GM18505 (cell line): ENCODE results near the gene PAX9.
"Not testable (repeated sequence)": the region's sequence is repeated elsewhere in the genome, so short reads cannot be mapped to it uniquely, and the experiment has no call there.

Experiments used
- ATAC-seq: cut with Tn5 transposase; IDR thresholded peaks from one replicate; pipeline ENCODE4 v1.9.1; 2021; ENCODE audit not compliant: unreplicated experiment
- POLR2A ChIP-seq: IDR thresholded peaks from 4 replicates; pipeline ENCODE4 v1.6.1; 2011; ENCODE audit warnings: borderline replicate concordance; ENCODE audit not compliant: insufficient read depth, insufficient read length; ENCODE audit errors: extremely low read depth

The PAX9 gene

GRCh38 chr14:36671149-36671548, 9.5 kb downstream of the PAX9 start:
- ATAC-seq: no peak

GRCh38 chr14:36672095-36672494, 10.4 kb downstream of the PAX9 start:
- TF ChIP-seq POLR2A: no peak
- no peak for ATAC-seq

More at GRCh38 chr14:36671149-36671548, 9.5 kb downstream of the PAX9 start:
- no peak for TF ChIP-seq POLR2A

GRCh38 chr14:36674659-36675058, 13.0 kb downstream of the PAX9 start:
- no peak for TF ChIP-seq POLR2A
- no peak for ATAC-seq

GRCh38 chr14:36675581-36675980, 13.9 kb downstream of the PAX9 start:
- no peak for TF ChIP-seq POLR2A
- no peak for ATAC-seq

GRCh38 chr14:36676236-36676635, 14.6 kb downstream of the PAX9 start:
- TF ChIP-seq POLR2A: no peak
- no peak for ATAC-seq

- no peak for TF ChIP-seq POLR2A
- no peak for ATAC-seq
These were observed 20.7 kb downstream of the PAX9 start for GRCh38 chr14:36682338-36682737.

- no peak for ATAC-seq
- TF ChIP-seq POLR2A: no peak
These were observed 21.5 kb downstream of the PAX9 start for GRCh38 chr14:36683083-36683724.

- TF ChIP-seq POLR2A: no peak
- no peak for ATAC-seq
These were observed 23.3 kb downstream of the PAX9 start for GRCh38 chr14:36684946-36685345.

GRCh38 chr14:36690311-36691040, 28.8 kb downstream of the PAX9 start:
- TF ChIP-seq POLR2A: no peak
- ATAC-seq: no peak

- not testable (repeated sequence) for ATAC-seq
These were observed 37.8 kb downstream of the PAX9 start for GRCh38 chr14:36699420-36699819.

- no peak for TF ChIP-seq POLR2A
- ATAC-seq: no peak
These were observed 39.0 kb downstream of the PAX9 start for GRCh38 chr14:36700651-36701050.

GRCh38 chr14:36701132-36701531, 39.5 kb downstream of the PAX9 start:
- no peak for TF ChIP-seq POLR2A

GRCh38 chr14:36702474-36702873, 40.8 kb downstream of the PAX9 start:
- no peak for TF ChIP-seq POLR2A
- no peak for ATAC-seq

More at GRCh38 chr14:36701132-36701531, 39.5 kb downstream of the PAX9 start:
- no peak for ATAC-seq

GRCh38 chr14:36707570-36707969, 45.9 kb downstream of the PAX9 start:
- TF ChIP-seq POLR2A: no peak
- no peak for ATAC-seq

- ATAC-seq: no peak
- TF ChIP-seq POLR2A: no peak
These were observed 52.5 kb downstream of the PAX9 start for GRCh38 chr14:36713960-36714703.
